Pancreas (tissue), 10 donors: Measurements from ENCODE around the gene SMYD3. TPM values are rescaled to one million over a fixed set of nuclear protein-coding genes. Genes with fewer than 3 reads are reported as not detected.

Experiments
- ATAC-seq, 4 donors: fragments of 200-7000 bp; cut with Tn5 transposase; one replicate each; pipeline versions ENCODE4 v1.8.0 to v1.9.1; 2020; ENCODE audit warnings: mild to moderate bottlenecking in 4 of 4, moderate library complexity in 4 of 4
- DNase-seq, 6 donors: peaks; one replicate each; pipeline ENCODE4 v3.0.0-alpha.2; 2020
- FAIRE-seq: peaks from 2 replicates; lab custom pipeline; 2012; peaks lifted over from hg19 to GRCh38; lab: Jason Lieb, UNC
- H3K27ac ChIP-seq, 4 donors: fragments of 200-600 bp; sonication (generic); 1 replicate in 3 of 4; 2 replicates in 1 of 4; pipeline versions ENCODE4 v1.5.0 to v1.8.0; 2020
- H3K27me3 ChIP-seq, 4 donors: fragments of 200-600 bp; one replicate each; pipeline ENCODE4 v1.8.0; 2021
- H3K36me3 ChIP-seq, 3 donors: fragments of 200-600 bp; sonication (generic) in 1 of 3; one replicate each; pipeline versions ENCODE4 v1.5.0 to v1.8.0; 2020 to 2021
- H3K4me1 ChIP-seq, 3 donors: fragments of 200-600 bp; one replicate each; pipeline ENCODE4 v1.8.0; 2021
- H3K4me3 ChIP-seq, 4 donors: fragments of 200-600 bp; sonication (generic) in 2 of 4; one replicate each; pipeline versions ENCODE4 v1.5.0 to v1.8.0; 2020 to 2021
- H3K9me3 ChIP-seq, 4 donors: fragments of 200-600 bp; one replicate each; pipeline ENCODE4 v1.8.0; 2021
- WGBS, 2 donors: extraction: QIAGEN DNeasy Blood & Tissue Kit; methylation state at CpG; one replicate each; pipeline ENCODE4 v1.1.7; 2013; 5-methylcytosine and 5-hydroxymethylcytosine counted together
- intact Hi-C, 3 donors: fragments of 100-400 bp; cut with DNase I; formaldehyde crosslinking; loops; one replicate each; pipeline versions ENCODE4 v1.11.1 to v1.14.2; 2022
- polyA plus RNA-seq, 2 donors: library from polyadenylated mRNA; stranded (reverse); fragments of 200-250 nt; gene quantifications; one replicate each; pipeline ENCODE4 v1.2.3, GENCODE V29; 2013
- total RNA-seq, 6 donors: library from RNA; stranded (reverse); fragmentation: NEBNext Ultra II Directional in 4 of 6; extraction: Animal tissue kit (Norgen Biotek cat#: 25700) in 4 of 6; gene quantifications; one replicate each; pipeline versions ENCODE4 v1.2.1 to v1.2.4, GENCODE V29; 2021 to 2023
- TF ChIP-seq, protein P1 (sequence below), 4 donors: fragments of 200-600 bp; sonication (generic) in 3 of 4; IDR thresholded peaks; one replicate each; pipeline versions ENCODE4 v1.5.0 to v1.8.0; 2021; ENCODE audit warnings: antibody characterized with exemption in 4 of 4
- donor health status: healthy with polysubstance abuse.
- donor health status: DM: no; HTN: no; CAD: no; lungs with moderate emphysema.
- donor health status: DM: no; HTN: no; CAD: no.
- donor health status: control.
- donor health status: control.
- donor health status: Bipolar disorder and iron deficiency.
- donor health status: DM: yes; HTN: yes; CAD: no.
- donor health status: DM: no; HTN: no; CAD: no.
- donor health status: DM: no; HTN: no; CAD: no.
- donor health status: DM: yes; HTN: yes; CAD: no.

The SMYD3 gene
- total and polyA plus RNA-seq, 8 donors = 4.6 to 10.5 (median 6.7) TPM

DNA sequence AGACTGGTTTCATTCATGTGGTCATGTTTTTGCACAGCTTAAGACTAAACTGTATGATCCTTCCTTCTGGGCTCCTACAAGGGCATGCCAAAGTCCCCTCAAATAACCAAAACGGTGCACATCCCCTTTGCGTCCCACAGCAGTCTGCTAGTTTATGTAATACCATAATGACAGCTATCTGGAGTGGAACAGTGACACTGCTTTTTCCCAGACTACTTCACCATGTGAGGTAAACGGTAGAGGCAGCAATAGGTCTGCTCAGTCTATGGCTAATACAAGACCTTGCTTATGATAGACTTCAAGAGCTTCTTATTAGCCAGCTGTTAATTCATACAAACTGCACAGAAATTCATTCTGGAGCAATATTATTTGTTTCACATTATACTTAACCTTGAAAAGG lies 395.5 kb downstream of the SMYD3 start:
- H3K27me3 ChIP-seq = no peaks in the 10 kb centered on the region
- WGBS, 2 donors = 77 to 86% methylated on average over 3 of the region's 3 CpGs
- no peaks in the 10 kb centered on the region for H3K36me3 ChIP-seq
- DNase-seq (no peak), ATAC-seq (no peak), FAIRE-seq (no peak)
- intact Hi-C loops = no loop called here
- no peak overlapping the region for H3K4me3 ChIP-seq
- TF ChIP-seq, protein P1, sequence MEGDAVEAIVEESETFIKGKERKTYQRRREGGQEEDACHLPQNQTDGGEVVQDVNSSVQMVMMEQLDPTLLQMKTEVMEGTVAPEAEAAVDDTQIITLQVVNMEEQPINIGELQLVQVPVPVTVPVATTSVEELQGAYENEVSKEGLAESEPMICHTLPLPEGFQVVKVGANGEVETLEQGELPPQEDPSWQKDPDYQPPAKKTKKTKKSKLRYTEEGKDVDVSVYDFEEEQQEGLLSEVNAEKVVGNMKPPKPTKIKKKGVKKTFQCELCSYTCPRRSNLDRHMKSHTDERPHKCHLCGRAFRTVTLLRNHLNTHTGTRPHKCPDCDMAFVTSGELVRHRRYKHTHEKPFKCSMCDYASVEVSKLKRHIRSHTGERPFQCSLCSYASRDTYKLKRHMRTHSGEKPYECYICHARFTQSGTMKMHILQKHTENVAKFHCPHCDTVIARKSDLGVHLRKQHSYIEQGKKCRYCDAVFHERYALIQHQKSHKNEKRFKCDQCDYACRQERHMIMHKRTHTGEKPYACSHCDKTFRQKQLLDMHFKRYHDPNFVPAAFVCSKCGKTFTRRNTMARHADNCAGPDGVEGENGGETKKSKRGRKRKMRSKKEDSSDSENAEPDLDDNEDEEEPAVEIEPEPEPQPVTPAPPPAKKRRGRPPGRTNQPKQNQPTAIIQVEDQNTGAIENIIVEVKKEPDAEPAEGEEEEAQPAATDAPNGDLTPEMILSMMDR (IDR thresholded peaks at IDR 0.05) = no peak
- peaks cover 0 to 2% (median 0%) of the 10 kb centered on the region in 3 donors for H3K4me1 ChIP-seq
- H3K27ac ChIP-seq = no peak overlapping the region
- no peaks in the 10 kb centered on the region for H3K9me3 ChIP-seq

DNA sequence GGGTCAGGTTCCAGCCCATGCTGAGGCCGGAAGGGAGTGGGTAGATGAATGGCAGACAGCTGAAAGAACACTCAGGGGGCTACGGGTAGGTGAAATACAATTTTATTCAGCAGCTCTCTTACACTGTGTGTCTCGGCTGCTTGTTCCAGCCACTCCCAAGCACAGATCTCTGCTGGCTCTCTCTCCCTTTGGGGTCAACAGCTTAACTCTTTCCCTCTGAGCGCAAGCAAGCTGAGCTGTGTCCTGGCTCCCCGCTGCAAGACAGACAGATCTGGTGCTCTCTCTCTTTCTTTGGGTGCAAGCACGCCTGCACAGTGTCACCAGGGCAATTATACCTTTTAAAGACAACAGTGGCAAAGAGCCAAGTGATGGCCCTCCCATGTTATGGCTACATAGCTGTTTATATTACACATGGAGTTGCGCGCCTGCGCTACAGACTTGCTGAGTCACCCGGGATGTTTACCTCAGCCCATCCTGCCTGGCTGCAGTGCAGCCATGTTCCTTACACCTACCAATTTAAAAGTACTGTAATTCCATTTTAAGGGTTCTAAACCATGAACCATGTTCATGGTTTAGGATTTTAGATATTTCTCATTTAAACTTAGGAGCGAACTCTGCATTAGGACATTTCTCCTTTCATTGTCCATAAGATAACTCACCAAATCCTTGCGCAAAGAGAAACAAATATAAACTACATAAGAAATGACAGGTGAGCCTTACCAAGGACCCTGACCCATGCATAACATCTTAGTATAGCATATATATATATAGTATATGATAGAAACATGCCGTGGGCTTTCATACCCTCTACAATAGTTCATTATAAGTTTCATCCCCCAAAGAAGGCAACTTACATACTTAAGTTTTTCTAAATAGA lies 396.5 kb downstream of the SMYD3 start:
- DNase-seq = no peak
- 91% methylated on average over 13 of the region's 13 CpGs for WGBS, 2 donors
- Histone ChIP-seq H3K27ac (no peak overlapping the region), H3K36me3 (no peaks in the 10 kb centered on the region), H3K27me3 (no peaks in the 10 kb centered on the region), H3K9me3 (no peaks in the 10 kb centered on the region), H3K4me3 (no peak overlapping the region), H3K4me1 (no peaks in the 10 kb centered on the region)
- ATAC-seq = no peak
- FAIRE-seq = no peak
- TF ChIP-seq, protein P1 (IDR thresholded peaks at IDR 0.05) = no peak
- intact Hi-C loops = no loop called here

DNA sequence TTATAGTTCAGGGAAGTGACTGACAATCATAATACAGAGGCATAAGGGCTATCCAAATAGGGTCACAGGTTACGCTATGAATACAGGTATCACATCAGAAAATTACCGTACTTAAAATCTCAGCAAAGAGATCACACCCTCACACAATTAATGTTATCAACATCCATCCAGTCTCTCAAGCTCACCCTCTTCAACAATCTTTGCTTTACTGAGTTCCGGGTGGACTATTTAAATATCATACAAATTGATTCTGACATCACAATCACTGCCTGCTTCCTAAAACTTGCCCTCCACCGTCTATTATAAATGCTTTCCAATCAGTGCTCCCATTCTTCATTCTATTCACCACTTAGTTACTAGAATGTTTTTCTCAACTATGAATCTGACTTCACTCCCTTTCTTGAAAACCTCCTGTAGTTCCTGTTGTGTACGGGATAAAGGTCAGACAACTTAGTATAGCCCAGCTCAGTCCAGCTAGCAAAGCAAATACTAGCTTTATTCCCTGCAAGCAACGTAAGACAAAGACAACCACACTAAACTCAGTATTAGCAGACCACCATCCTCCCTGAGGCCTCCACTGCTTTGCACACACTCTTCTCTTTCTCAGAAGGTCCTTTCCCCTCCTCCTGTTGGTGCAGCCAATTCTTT lies 398.7 kb downstream of the SMYD3 start:
- no peaks in the 10 kb centered on the region for H3K9me3 ChIP-seq
- H3K27ac ChIP-seq = no peak overlapping the region
- 91% methylated on average over 6 of the region's 6 CpGs for WGBS, 2 donors
- H3K27me3 ChIP-seq = no peaks in the 10 kb centered on the region
- TF ChIP-seq, protein P1 (IDR thresholded peaks at IDR 0.05) = no peak
- H3K4me3 ChIP-seq = no peak overlapping the region
- intact Hi-C loops = no loop called here
- no peaks in the 10 kb centered on the region for H3K4me1 ChIP-seq
- no peak for ATAC-seq
- DNase-seq = no peak
- no peak for FAIRE-seq
- H3K36me3 ChIP-seq = no peaks in the 10 kb centered on the region

DNA sequence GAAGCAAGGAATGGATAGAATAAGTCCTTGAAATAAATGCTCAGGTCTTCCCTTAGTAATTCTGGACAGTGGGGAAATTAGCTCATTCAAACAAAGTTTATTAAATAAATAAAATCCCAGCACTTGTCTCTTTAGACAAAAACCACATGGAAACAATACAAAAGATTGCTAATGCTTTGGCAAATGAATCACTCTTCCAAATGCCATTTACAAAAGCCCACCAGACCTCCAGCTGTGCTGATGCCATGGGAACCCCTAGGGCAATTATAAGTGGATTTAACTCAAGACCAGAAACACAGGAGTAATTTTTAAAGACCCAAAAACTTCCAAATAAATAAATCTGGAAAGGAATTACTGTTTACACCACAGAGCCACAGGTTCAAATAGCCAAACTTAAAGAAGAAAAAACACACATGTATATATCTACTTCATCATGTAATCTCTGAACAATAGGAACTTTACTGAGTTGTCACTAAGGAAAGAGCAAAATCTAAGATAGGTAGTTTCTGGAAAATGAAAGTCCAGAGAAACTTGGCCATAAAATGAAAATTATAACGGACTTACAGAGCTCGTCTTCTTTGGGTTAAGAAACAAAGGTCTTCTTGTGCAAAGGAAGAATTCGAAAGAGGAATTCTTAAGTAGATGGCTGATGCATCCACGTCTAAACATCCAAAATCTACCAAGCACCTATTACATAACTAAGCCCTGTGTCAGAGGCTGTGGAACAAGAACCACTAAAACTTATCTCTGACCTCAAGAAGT lies 399.4 kb downstream of the SMYD3 start:
- no peak for DNase-seq
- TF ChIP-seq, protein P1 (IDR thresholded peaks at IDR 0.05) = no peak
- no peak for ATAC-seq
- no peak for FAIRE-seq
- WGBS, 2 donors = 62 to 74% methylated on average over 4 of the region's 4 CpGs
- Histone ChIP-seq H3K4me1 (no peaks in the 10 kb centered on the region), H3K27ac (no peak overlapping the region), H3K27me3 (no peaks in the 10 kb centered on the region), H3K9me3 (no peaks in the 10 kb centered on the region), H3K4me3 (no peak overlapping the region), H3K36me3 (no peaks in the 10 kb centered on the region)
- intact Hi-C loops = no loop called here
